ENCODE data around the gene GNPAT. TPM values are rescaled to one million over a fixed set of nuclear protein-coding genes. Genes with fewer than 3 reads are reported as not detected.
A peak's percentile ranks its signal among the peaks of the same experiment; 100 is the strongest.

Gene GNPAT
- total and polyA plus RNA-seq, 10 of the 15 experiments (the other 5 are each of a cell fraction or from before 2014, with no cell fraction given): 24.0 to 70.6 (median 47.2) TPM

DNA sequence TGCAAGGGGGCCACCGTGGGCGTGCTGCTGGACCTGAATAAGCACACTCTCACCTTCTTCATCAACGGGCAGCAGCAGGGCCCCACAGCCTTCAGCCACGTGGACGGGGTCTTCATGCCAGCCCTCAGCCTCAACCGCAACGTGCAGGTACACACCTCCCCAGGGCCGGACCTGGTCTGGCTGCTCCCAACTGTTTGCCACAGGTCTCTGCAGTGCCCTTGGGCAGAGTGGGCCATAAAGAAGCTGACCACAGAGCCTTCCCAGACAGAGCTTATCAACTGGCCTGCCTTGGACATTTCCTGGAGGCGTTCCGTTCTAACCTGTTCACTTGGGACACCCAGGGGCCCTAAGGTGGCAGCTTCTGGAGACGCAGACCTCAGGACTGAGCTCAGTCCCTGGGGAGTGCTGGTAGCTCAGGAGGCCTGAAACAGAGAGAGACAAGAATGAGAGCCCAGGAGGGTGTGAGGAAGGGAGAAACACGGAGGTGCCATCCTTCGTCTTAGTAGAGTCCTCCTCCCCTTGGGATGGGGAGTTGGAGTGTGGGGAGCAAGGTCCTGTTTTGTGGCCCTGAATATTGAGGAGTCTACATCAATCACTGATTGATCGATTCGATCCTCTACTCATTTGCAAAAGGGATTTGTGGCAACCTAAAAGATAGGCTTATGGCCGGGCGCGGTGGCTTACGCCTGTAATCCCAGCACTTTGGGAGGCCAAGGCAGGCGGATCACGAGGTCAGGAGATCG, 27.0 kb upstream of the GNPAT start:
- ChIA-PET SMC1A (ENCODE audit: uncharacterized antibody, unreplicated experiment) (interaction anchor here (0.6 to 1.9 kb wide), 3 partner anchors 26 to 247 kb away, joined by 3 to 6 read pairs (median 4); no protein-coding TSS in a partner anchor), POLR2A (no interaction called here), CTCF (interaction anchor here (1.5 to 3.0 kb wide), 4 partner anchors 26 to 296 kb away, joined by 3 to 13 read pairs (median 8); no protein-coding TSS in a partner anchor), RAD21 (ENCODE audit: unreplicated experiment) (interaction anchor here (0.6 to 2.0 kb wide), 3 partner anchors 26 to 415 kb away, joined by 3 to 5 read pairs (median 3); no protein-coding TSS in a partner anchor)
- DNase-seq (ENCODE audit: low read depth, low spot score): no peak
- no peak for FAIRE-seq
- no peaks in the 10 kb centered on the region for H4K20me1 ChIP-seq (ENCODE audit: control insufficient read depth, insufficient read depth)
- H3K4me1 ChIP-seq (ENCODE audit: control insufficient read depth, insufficient read depth, low read length): peaks cover 12% of the 10 kb centered on the region
- no TSS peak for BruUV-seq (replicated peaks)
- no peak overlapping the region for H3K4me3 ChIP-seq
- TF ChIP-seq IKZF2 (IDR thresholded peaks at IDR 0.05): no peak
- no peak overlapping the region for H3K4me2 ChIP-seq (ENCODE audit: control insufficient read depth, insufficient read depth)
- intact Hi-C loops (cut with micrococcal nuclease; ENCODE audit: unreplicated experiment): loop anchor here (5.0 kb wide), 1 partner anchor 237 kb away; the partner anchor contains the start of genes ARV1 and TTC13
- no peak for ATAC-seq
- no peak overlapping the region for H3K27ac ChIP-seq (ENCODE audit: control insufficient read depth, insufficient read depth)
- no peaks in the 10 kb centered on the region; a peak in 1 of 4 replicates for H3K27me3 ChIP-seq (replicated peaks in 1 of 2; ENCODE audit: control insufficient read depth in 2 of 2, insufficient read depth in 2 of 2, low read length in 1 of 2)
- in situ Hi-C loops (cut with MboI): loop anchor here (5.0 to 10.0 kb wide), 2 partner anchors 292 to 579 kb away; no protein-coding TSS in a partner anchor
- WGBS (ENCODE audit: insufficient coverage, insufficient replicate concordance, low lambda C conversion rate, missing lambda C conversion rate): 88% methylated on average over 22 of the region's 22 CpGs
- H3K79me2 ChIP-seq (ENCODE audit: control insufficient read depth, insufficient read depth, low read length): no peaks in the 10 kb centered on the region
- no peak overlapping the region for H2AFZ ChIP-seq (ENCODE audit: control insufficient read depth, low read depth, low read length)
- no peaks in the 10 kb centered on the region for H3K9me3 ChIP-seq (replicated peaks; ENCODE audit: control insufficient read depth, insufficient read depth, low read length)
- no peaks in the 10 kb centered on the region for H3K36me3 ChIP-seq (ENCODE audit: control insufficient read depth in 2 of 2, insufficient read depth in 2 of 2, low read length in 1 of 2)
- no peak overlapping the region for H3K9ac ChIP-seq (ENCODE audit: control insufficient read depth, insufficient read depth, low read length)

DNA sequence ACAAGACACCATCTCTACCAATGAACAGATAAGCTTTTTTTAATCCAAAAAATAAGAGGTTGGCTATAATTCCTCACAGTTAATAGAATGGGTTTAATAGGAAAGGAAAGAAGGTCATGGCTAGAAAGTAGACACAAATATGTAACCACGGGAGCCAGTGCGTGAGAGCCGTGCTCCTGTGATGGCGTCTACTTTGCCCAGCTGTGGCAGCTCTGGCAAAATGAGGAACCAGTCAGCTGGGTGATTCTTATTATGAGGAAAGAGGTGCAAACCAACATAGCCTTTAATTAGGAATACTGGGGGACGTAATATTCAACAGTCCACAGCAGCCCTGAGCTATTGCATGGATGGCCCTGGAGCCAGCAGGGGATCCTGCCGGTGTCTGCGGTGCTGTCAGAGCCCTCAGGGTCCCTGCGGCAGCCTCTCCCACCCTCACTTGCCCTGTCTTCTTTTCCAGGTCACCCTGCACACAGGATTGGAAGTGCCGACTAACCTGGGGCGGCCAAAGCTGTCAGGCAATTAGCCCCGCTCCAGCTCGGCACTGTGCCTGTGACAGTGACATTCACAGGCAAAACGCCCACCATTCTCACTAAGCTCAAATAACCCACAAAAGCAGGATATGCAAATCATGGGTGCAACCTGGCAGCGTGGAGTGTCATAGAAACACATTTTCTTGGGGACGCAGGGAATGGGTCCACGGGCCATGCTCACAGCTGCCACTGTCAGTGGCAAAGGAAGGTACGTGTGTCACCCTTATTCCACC, 25.9 kb upstream of the GNPAT start:
- H3K79me2 ChIP-seq (ENCODE audit: control insufficient read depth, insufficient read depth, low read length): no peaks in the 10 kb centered on the region
- in situ Hi-C loops (cut with MboI): loop anchor here (5.0 to 10.0 kb wide), 2 partner anchors 293 to 580 kb away; no protein-coding TSS in a partner anchor
- WGBS (ENCODE audit: insufficient coverage, insufficient replicate concordance, low lambda C conversion rate, missing lambda C conversion rate): 32% methylated on average over 17 of the region's 17 CpGs
- H3K9ac ChIP-seq (ENCODE audit: control insufficient read depth, insufficient read depth, low read length): no peak overlapping the region
- peak overlapping the region; percentile 90 for H3K4me2 ChIP-seq (ENCODE audit: control insufficient read depth, insufficient read depth)
- no peaks in the 10 kb centered on the region for H3K36me3 ChIP-seq (ENCODE audit: control insufficient read depth in 2 of 2, insufficient read depth in 2 of 2, low read length in 1 of 2)
- ChIA-PET POLR2A (interaction anchor here (1.6 kb wide), 1 partner anchor 17 kb away, joined by 4 read pairs; no protein-coding TSS in a partner anchor), RAD21 (ENCODE audit: unreplicated experiment) (interaction anchor here (1.0 to 2.0 kb wide), 3 partner anchors 25 to 416 kb away, joined by 3 to 5 read pairs (median 3); partner anchors contain the start of genes EXOC8 and SPRTN), CTCF (interaction anchor here (1.0 to 3.0 kb wide), 7 partner anchors 8 to 297 kb away, joined by 3 to 13 read pairs (median 6); no protein-coding TSS in a partner anchor), SMC1A (ENCODE audit: uncharacterized antibody, unreplicated experiment) (interaction anchor here (0.9 to 1.9 kb wide), 5 partner anchors 18 to 375 kb away, joined by 3 to 6 read pairs (median 4); no protein-coding TSS in a partner anchor)
- peaks cover 12% of the 10 kb centered on the region for H3K4me1 ChIP-seq (ENCODE audit: control insufficient read depth, insufficient read depth, low read length)
- peak overlapping the region; percentile 86 for H2AFZ ChIP-seq (ENCODE audit: control insufficient read depth, low read depth, low read length)
- ATAC-seq (peak; percentile 32), FAIRE-seq (no peak), DNase-seq (ENCODE audit: low read depth, low spot score) (no peak)
- H4K20me1 ChIP-seq (ENCODE audit: control insufficient read depth, insufficient read depth): no peaks in the 10 kb centered on the region
- BruUV-seq (replicated peaks): no TSS peak
- intact Hi-C loops (cut with micrococcal nuclease; ENCODE audit: unreplicated experiment): loop anchor here (5.0 kb wide), 1 partner anchor 238 kb away; the partner anchor contains the start of genes ARV1 and TTC13
- H3K4me3 ChIP-seq: peak overlapping the region; percentile 4; the same call in 1 of the 2 replicates
- H3K9me3 ChIP-seq (replicated peaks; ENCODE audit: control insufficient read depth, insufficient read depth, low read length): no peaks in the 10 kb centered on the region
- no peak overlapping the region for H3K27ac ChIP-seq (ENCODE audit: control insufficient read depth, insufficient read depth)
- H3K27me3 ChIP-seq (replicated peaks in 1 of 2; ENCODE audit: control insufficient read depth in 2 of 2, insufficient read depth in 2 of 2, low read length in 1 of 2): no peaks in the 10 kb centered on the region; a peak in 1 of 4 replicates
- TF ChIP-seq GABPA (IDR thresholded peaks at IDR 0.05; ENCODE audit: low read depth): no peak
- TF ChIP-seq, protein P1, sequence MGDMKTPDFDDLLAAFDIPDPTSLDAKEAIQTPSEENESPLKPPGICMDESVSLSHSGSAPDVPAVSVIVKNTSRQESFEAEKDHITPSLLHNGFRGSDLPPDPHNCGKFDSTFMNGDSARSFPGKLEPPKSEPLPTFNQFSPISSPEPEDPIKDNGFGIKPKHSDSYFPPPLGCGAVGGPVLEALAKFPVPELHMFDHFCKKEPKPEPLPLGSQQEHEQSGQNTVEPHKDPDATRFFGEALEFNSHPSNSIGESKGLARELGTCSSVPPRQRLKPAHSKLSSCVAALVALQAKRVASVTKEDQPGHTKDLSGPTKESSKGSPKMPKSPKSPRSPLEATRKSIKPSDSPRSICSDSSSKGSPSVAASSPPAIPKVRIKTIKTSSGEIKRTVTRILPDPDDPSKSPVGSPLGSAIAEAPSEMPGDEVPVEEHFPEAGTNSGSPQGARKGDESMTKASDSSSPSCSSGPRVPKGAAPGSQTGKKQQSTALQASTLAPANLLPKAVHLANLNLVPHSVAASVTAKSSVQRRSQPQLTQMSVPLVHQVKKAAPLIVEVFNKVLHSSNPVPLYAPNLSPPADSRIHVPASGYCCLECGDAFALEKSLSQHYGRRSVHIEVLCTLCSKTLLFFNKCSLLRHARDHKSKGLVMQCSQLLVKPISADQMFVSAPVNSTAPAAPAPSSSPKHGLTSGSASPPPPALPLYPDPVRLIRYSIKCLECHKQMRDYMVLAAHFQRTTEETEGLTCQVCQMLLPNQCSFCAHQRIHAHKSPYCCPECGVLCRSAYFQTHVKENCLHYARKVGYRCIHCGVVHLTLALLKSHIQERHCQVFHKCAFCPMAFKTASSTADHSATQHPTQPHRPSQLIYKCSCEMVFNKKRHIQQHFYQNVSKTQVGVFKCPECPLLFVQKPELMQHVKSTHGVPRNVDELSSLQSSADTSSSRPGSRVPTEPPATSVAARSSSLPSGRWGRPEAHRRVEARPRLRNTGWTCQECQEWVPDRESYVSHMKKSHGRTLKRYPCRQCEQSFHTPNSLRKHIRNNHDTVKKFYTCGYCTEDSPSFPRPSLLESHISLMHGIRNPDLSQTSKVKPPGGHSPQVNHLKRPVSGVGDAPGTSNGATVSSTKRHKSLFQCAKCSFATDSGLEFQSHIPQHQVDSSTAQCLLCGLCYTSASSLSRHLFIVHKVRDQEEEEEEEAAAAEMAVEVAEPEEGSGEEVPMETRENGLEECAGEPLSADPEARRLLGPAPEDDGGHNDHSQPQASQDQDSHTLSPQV (IDR thresholded peaks at IDR 0.05): no peak
- peak in 1 of 2 experiments; percentile 46; a peak in 1 of 4 replicates for TF ChIP-seq ETV6 (conservative IDR thresholded peaks at IDR 0.05 in 1 of 2, IDR thresholded peaks at IDR 0.05 in 1 of 2; ENCODE audit: borderline replicate concordance in 1 of 2, low read depth in 1 of 2)
- TF ChIP-seq SUZ12 (IDR thresholded peaks at IDR 0.05; ENCODE audit: unreplicated experiment): no peak
- TF ChIP-seq LARP7 (IDR thresholded peaks at IDR 0.05): no peak
- TF ChIP-seq BCL11A (IDR thresholded peaks at IDR 0.05; ENCODE audit: low read depth, low read length): no peak
- no peak for TF ChIP-seq SRF (IDR thresholded peaks at IDR 0.05; ENCODE audit: low read depth in 2 of 2, low read length in 2 of 2)
- TF ChIP-seq CREB1 (IDR thresholded peaks at IDR 0.05; ENCODE audit: low read depth): no peak

Data from GM12878 (cell line).